ENCODE measurements around the gene RERE. TPM values are rescaled to one million over a fixed set of nuclear protein-coding genes. Genes with fewer than 3 reads are reported as not detected.
A peak's percentile ranks its signal among the peaks of the same experiment; 100 is the strongest.

Gene RERE
- total and polyA plus RNA-seq, 7 donors = 38.8 to 308 (median 99.7) TPM

DNA sequence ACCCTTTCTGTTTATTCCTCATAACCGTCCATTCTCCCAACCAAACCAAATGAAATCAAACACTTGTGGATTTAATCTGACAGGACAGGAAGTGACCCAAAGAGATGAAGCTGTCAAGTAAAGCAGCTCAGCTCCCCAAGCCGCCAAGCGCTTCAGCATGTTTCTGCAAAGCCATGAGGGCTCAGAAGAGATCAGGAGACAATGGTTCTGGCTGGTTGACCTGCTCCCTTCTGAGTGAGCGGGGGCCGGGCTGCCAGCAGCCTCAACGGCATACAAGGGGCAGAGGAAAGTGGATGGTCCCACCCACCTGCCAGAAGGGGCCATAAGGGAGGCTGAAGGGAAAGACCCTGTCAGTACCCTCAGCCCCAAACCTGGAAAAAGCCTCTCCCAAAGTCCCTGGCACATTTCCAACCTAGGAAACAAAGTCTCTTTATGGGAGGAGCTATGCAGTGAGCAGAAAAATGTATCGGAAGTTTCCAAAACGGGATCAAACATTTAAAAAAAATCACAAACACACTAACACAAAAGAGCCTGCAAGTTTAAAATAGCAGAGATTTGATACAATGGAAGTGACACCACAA is 454.2 kb downstream of the RERE start:
- intact Hi-C loops (cut with DNase I) = no loop called here
- no peak overlapping the region for H3K4me3 ChIP-seq
- 59 to 65% (median 61%) methylated on average over 8 of the region's 8 CpGs for WGBS, 3 donors
- DNase-seq (peak in 1 of 2 donors; percentile 54), ATAC-seq (no peak)
- TF ChIP-seq, protein P1, sequence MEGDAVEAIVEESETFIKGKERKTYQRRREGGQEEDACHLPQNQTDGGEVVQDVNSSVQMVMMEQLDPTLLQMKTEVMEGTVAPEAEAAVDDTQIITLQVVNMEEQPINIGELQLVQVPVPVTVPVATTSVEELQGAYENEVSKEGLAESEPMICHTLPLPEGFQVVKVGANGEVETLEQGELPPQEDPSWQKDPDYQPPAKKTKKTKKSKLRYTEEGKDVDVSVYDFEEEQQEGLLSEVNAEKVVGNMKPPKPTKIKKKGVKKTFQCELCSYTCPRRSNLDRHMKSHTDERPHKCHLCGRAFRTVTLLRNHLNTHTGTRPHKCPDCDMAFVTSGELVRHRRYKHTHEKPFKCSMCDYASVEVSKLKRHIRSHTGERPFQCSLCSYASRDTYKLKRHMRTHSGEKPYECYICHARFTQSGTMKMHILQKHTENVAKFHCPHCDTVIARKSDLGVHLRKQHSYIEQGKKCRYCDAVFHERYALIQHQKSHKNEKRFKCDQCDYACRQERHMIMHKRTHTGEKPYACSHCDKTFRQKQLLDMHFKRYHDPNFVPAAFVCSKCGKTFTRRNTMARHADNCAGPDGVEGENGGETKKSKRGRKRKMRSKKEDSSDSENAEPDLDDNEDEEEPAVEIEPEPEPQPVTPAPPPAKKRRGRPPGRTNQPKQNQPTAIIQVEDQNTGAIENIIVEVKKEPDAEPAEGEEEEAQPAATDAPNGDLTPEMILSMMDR (IDR thresholded peaks at IDR 0.05) = no peak
- H3K4me1 ChIP-seq = peaks cover 53% of the 10 kb centered on the region
- peaks cover 0 to 59% of the 10 kb centered on the region in 2 donors for H3K36me3 ChIP-seq (ENCODE audit: insufficient read depth in 1 of 2, low read depth in 1 of 2)
- no peaks in the 10 kb centered on the region for H3K27me3 ChIP-seq (ENCODE audit: insufficient read depth in 3 of 3, low read length in 2 of 3)
- peak overlapping the region; percentile 63 for H3K27ac ChIP-seq
- no peaks in the 10 kb centered on the region for H3K9me3 ChIP-seq

DNA sequence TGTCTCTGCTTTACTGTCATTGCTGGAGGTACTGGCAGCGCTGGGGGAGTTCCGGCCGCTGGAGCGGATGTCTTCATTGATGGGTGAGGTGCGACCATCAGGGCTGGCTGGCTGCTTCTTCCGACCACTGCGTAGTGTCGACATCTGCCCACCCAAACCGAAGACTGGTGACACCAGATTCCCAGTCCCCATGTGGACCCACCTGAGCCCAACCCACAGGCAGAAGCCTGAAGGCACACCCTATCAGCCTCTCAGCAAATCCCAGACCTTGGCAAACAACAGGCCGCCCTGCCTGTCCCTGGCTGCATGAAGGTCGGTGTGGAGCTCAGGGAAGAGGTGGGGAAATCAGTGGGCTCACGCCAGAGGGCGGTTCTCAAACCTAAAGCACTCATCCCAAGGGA is 454.7 kb downstream of the RERE start:
- DNase-seq = peak in 1 of 2 donors; percentile 71
- TF ChIP-seq, protein P1 (IDR thresholded peaks at IDR 0.05) = no peak
- peak overlapping the region; percentile 63 for H3K27ac ChIP-seq
- H3K4me1 ChIP-seq = peaks cover 48% of the 10 kb centered on the region
- no peaks in the 10 kb centered on the region for H3K27me3 ChIP-seq (ENCODE audit: insufficient read depth in 3 of 3, low read length in 2 of 3)
- no peak overlapping the region for H3K4me3 ChIP-seq
- peak in 3 of 4 donors; percentile 23 to 42 (median 24) for ATAC-seq
- intact Hi-C loops (cut with DNase I) = no loop called here
- H3K9me3 ChIP-seq = no peaks in the 10 kb centered on the region
- WGBS, 3 donors = 80 to 88% (median 85%) methylated on average over 13 of the region's 13 CpGs
- peaks cover 5 to 65% of the 10 kb centered on the region in 2 donors for H3K36me3 ChIP-seq (ENCODE audit: insufficient read depth in 1 of 2, low read depth in 1 of 2)

DNA sequence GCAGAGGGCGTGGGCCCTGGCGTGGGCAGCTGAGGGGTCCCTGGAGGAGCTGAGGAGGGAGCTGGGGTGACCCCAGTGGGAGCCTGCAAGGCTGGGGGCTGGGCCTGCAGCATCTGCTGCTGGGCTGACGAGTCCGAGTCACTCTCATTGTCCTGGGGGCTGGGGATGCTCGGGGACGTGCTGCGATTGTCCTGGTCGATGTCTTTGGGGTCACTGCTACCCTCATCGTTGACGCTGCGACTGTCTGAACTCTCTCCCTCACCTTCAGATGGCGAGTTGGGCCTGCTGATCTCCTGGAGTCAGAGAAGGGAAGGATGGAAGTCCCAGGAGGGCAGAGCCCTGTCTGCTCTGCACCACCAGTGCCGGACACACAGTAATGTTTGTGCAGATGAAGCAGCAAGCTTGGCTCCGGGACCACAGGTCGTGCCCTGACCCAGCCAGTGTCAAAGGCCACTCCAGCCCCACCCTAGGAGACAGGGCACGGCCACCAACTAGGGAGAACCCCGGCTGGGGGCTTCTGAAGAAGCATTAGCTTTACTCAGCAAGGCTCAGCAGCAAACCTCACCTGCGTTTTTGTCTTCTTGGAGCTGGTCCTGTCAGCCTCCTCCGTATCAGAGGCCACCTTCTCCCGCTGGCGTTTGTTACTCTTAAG is 456.1 kb downstream of the RERE start:
- H3K4me3 ChIP-seq = no peak overlapping the region
- H3K4me1 ChIP-seq = peaks cover 34% of the 10 kb centered on the region
- no peaks in the 10 kb centered on the region for H3K27me3 ChIP-seq (ENCODE audit: insufficient read depth in 3 of 3, low read length in 2 of 3)
- TF ChIP-seq, protein P1 (IDR thresholded peaks at IDR 0.05) = no peak
- H3K9me3 ChIP-seq = no peaks in the 10 kb centered on the region
- 83 to 86% (median 85%) methylated on average over 21 of the region's 21 CpGs for WGBS, 3 donors
- ATAC-seq (no peak), DNase-seq (peak in 1 of 2 donors; percentile 46)
- no peak overlapping the region for H3K27ac ChIP-seq
- intact Hi-C loops (cut with DNase I) = no loop called here
- H3K36me3 ChIP-seq (ENCODE audit: insufficient read depth in 1 of 2, low read depth in 1 of 2) = peaks cover 6 to 78% of the 10 kb centered on the region in 2 donors

DNA sequence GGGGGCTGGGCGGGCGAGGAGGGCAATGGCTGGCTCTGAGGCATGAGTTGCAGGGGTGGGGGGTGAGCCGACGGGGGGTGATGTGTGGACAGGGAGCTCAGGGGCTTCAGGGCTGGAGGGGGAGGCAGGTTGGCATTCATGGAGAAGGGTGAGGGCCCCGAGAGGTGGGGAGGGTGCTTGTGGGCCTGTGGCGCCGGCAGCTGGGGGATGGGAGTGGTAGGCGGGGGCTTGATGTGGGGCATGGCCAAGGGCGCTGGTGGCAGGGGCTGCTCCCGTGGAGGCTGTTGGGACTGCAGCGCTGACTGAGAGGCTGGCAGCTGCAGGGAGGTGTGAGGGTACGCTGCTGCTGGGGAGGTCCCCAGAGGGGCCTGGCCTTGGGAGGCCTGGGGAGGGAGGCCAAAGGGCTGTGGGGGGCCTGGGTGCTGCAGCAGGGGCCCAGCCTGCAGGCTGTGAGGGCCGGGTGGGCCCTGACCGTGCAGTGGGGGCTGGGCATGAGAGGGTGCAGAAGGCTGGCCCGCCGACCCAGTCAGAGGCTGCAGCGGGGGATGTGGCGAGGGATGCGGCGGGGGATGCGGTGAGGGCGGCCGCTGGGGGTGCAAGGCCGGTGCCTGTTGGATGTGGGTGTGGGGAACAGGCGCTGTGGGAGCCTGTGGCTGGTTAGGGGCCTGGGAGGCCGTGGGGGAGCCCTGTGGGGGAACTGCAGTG is 456.8 kb downstream of the RERE start:
- no peaks in the 10 kb centered on the region for H3K9me3 ChIP-seq
- intact Hi-C loops (cut with DNase I) = no loop called here
- H3K27me3 ChIP-seq (ENCODE audit: insufficient read depth in 3 of 3, low read length in 2 of 3) = no peaks in the 10 kb centered on the region
- H3K36me3 ChIP-seq (ENCODE audit: insufficient read depth in 1 of 2, low read depth in 1 of 2) = peaks cover 6 to 85% of the 10 kb centered on the region in 2 donors
- H3K27ac ChIP-seq = no peak overlapping the region
- no peak overlapping the region for H3K4me3 ChIP-seq
- DNase-seq = peak in 1 of 2 donors; percentile 61
- H3K4me1 ChIP-seq = peaks cover 27% of the 10 kb centered on the region
- TF ChIP-seq, protein P1 (IDR thresholded peaks at IDR 0.05) = no peak
- no peak for ATAC-seq
- 88 to 91% (median 90%) methylated on average over 21 to 26 of the region's 26 CpGs for WGBS, 3 donors
